Activated T-cell treated with anti-CD3 and anti-CD28 coated beads, Interleukin-2, amount 50 U/mL, for 4 hours (primary cell): Measurements from ENCODE around the gene TCERG1. TPM values are rescaled to one million over a fixed set of nuclear protein-coding genes. Genes with fewer than 3 reads are reported as not detected.

Experiments used
- ATAC-seq, 2 donors: fragments of 200-7000 bp; cut with Tn5 transposase; one replicate each; pipeline ENCODE4 v1.10.0; 2021
- DNase-seq: peaks from one replicate; pipeline ENCODE4 v3.0.0-alpha.2; 2020
- H3K27me3 Mint-ChIP-seq: one replicate; pipeline ENCODE4 v1.8.0; 2021; ENCODE audit warnings: low read depth, mixed read lengths
- H3K36me3 Mint-ChIP-seq: one replicate; pipeline ENCODE4 v1.8.0; 2022; ENCODE audit warnings: mixed read lengths; ENCODE audit not compliant: insufficient read depth
- H3K4me1 Mint-ChIP-seq: one replicate; pipeline ENCODE4 v1.8.0; 2021; ENCODE audit warnings: low read depth, mixed read lengths
- H3K4me3 Mint-ChIP-seq: one replicate; pipeline ENCODE4 v1.8.0; 2021; ENCODE audit warnings: mild to moderate bottlenecking, moderate library complexity, mixed read lengths
- H3K9me3 Mint-ChIP-seq: one replicate; pipeline ENCODE4 v1.8.0; 2021; ENCODE audit warnings: mixed read lengths
- total RNA-seq, 3 donors: library from RNA; stranded (reverse); gene quantifications; one replicate each; pipeline ENCODE4 v1.2.1, GENCODE V29; 2021

TCERG1 gene
- total RNA-seq, 3 donors from 2014 or later = 128 to 147 (median 132) TPM

DNA sequence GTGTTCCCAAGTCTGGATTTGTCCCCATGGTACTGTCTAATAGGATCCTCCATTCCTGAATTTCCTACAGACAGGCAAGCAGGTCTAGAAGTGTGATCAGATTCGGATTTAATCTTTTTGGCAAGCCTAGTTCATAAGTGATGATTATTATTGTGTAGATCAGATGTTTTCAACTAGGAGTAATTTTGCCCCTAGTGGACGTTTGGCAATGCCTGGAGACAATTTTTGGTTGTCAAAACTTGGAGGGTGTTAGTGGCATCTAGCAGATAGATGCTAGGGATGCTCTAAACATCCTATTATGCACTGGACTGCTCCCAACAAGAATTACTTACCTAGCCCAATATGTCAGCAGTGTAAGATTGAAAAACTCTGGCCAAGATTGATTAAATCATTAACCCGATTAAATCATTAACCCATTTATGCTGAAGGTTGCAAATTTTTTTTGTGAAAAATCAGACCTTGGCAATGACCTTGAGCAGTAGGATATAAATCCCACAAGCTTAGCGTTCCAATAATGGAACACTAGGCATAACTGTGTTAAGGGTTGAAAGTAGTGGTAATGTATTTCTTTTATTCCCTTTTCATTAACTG is 28.2 kb downstream of the TCERG1 start:
- H3K4me1 Mint-ChIP-seq = no peaks in the 10 kb centered on the region
- H3K27me3 Mint-ChIP-seq = no peaks in the 10 kb centered on the region
- no peak for ATAC-seq
- H3K9me3 Mint-ChIP-seq = no peaks in the 10 kb centered on the region
- peaks cover 53% of the 10 kb centered on the region for H3K36me3 Mint-ChIP-seq
- no peak overlapping the region for H3K4me3 Mint-ChIP-seq
- no peak for DNase-seq

- H3K4me1 Mint-ChIP-seq = no peaks in the 10 kb centered on the region
- H3K9me3 Mint-ChIP-seq = no peaks in the 10 kb centered on the region
- H3K36me3 Mint-ChIP-seq = peaks cover 50% of the 10 kb centered on the region
- ATAC-seq (no peak), DNase-seq (no peak)
- H3K4me3 Mint-ChIP-seq = no peak overlapping the region
- H3K27me3 Mint-ChIP-seq = no peaks in the 10 kb centered on the region
Measured at GRCh38 chr5:146475906-146476305, 28.8 kb downstream of the TCERG1 start.

DNA sequence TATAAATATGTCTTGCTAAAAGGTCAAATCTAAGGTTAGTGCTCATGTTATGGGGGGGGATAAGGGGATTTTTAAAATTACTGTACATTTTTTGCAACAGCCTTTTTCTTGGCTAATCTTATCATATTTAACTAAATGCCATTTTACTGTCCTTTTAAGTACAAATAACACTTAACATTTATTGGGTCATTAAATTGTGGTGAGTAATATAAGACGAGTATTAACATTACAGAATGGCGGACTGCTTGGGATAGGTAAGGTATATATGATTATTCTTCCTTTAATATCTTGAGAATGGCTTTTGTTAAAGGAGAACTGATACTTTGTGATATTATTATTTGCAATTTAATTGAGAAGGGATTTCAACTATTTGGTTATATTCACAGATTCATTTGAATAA is 35.6 kb downstream of the TCERG1 start:
- Mint-ChIP-seq H3K27me3 (no peaks in the 10 kb centered on the region), H3K36me3 (peaks cover 52% of the 10 kb centered on the region), H3K4me1 (no peaks in the 10 kb centered on the region), H3K9me3 (no peaks in the 10 kb centered on the region), H3K4me3 (no peak overlapping the region)
- ATAC-seq (no peak), DNase-seq (no peak)

DNA sequence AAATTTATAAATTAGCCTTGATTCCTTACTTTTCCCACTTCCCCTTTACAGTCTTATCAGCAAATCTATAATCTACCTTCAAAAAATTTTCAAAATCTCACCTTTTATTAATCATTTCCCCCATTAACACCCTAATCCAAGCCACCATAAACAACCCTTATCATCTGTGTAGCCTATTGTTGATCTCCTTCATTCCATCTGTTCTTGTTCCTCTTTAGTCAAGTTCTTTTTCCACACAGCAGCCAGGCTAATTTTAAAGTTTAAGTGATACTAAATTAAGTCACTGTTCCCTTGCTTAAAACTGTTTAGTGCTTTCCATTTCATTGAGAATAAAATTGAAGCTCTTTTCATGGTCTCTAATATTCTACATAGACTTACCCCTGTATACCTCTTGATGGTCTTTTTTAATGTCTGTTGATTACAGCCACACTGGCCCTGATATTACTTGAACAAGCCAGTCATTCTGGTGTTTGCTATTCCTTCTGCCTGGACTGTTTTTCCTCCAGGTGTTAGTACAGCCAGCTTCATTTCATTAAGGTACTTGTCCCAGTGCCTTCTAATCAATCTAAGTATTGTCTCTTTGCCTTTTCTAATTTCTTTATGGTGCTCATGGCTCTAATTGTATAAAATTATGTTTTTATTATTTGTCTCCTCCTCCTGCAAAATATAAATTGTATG is 37.7 kb downstream of the TCERG1 start:
- DNase-seq (no peak), ATAC-seq (no peak)
- Mint-ChIP-seq H3K36me3 (peaks cover 60% of the 10 kb centered on the region), H3K4me3 (no peak overlapping the region), H3K9me3 (no peaks in the 10 kb centered on the region), H3K27me3 (no peaks in the 10 kb centered on the region), H3K4me1 (no peaks in the 10 kb centered on the region)

DNA sequence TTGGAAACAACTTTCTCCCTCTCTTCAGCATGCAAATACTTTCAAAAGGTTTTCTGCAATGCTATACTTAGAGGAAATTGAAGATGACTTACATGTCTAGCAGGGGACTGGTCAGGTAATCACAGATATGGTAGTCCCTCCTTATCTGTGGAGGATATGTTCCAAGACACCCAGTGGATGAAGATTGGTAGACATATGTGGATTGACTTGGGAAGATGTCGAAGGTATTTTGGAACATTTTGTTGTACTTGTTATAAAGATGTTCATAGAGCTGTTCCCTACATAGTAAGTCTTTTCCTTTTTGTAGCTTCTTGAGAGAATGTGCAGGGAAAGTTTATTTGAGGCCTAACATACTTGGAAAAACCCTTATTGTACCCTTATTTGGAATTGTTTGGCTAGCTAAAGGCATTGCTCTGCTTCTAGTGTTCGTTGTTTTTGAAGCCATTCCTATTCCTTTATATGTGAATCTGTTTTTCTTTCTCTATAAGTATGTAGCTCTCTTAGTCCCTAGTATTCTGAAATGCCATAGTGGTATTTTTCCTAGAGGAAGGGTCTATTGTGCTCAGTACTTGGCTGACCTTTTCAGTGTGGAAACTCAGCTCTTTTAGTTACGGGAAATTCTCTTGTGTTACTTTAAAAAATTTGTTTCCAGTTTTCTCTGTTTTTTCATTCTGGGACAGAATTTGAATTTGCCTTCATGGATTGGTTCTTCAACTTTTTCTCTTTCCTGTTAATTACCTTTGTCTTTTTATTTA is 43.1 kb downstream of the TCERG1 start:
- ATAC-seq (no peak), DNase-seq (no peak)
- Mint-ChIP-seq H3K4me1 (no peaks in the 10 kb centered on the region), H3K36me3 (peaks cover 46% of the 10 kb centered on the region), H3K27me3 (no peaks in the 10 kb centered on the region), H3K4me3 (no peak overlapping the region), H3K9me3 (no peaks in the 10 kb centered on the region)

DNA sequence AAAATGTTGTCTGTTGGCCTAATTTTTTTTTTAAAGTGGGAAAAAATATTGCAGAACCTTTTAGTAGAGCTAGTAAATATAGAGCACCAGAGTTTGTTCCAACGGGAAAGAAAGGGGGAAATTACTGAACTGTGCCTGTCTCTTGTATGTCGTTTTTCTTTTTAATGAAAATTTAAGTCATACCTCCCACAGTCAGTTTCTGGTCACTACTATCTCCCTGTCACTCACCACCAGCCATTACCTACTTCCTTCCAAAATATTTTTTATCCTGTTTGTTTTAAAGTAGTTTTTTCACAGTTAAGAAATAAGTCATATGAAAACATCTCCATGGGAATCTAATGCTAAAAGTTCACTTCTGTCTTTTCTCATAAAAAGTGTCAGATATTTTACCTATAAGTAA is 47.5 kb downstream of the TCERG1 start:
- Mint-ChIP-seq H3K4me3 (no peak overlapping the region), H3K9me3 (no peaks in the 10 kb centered on the region), H3K36me3 (peaks cover 39% of the 10 kb centered on the region), H3K27me3 (no peaks in the 10 kb centered on the region), H3K4me1 (peaks cover 1% of the 10 kb centered on the region)
- ATAC-seq (no peak), DNase-seq (no peak)

DNA sequence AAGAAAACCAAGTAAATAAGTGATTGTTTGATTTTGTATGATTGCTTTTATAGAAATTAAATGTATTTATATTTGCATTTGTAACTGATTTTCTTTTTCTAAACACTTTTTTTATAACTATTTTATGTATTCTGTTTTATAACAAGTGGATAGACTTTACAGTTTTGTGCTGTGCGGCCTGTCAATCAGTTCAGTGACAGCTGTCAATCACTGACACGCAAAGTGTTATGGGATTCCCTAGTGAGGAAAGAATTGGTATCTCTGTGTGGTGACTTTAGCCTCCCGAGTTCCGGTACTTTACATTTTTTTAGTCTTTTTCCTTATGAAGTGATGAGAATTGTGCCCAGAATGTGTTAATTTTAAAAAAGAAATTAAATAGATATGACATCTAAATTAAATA is 52.5 kb downstream of the TCERG1 start:
- Mint-ChIP-seq H3K27me3 (no peaks in the 10 kb centered on the region), H3K9me3 (no peaks in the 10 kb centered on the region), H3K36me3 (peaks cover 34% of the 10 kb centered on the region), H3K4me3 (no peak overlapping the region), H3K4me1 (peaks cover 1% of the 10 kb centered on the region)
- DNase-seq (no peak), ATAC-seq (no peak)

DNA sequence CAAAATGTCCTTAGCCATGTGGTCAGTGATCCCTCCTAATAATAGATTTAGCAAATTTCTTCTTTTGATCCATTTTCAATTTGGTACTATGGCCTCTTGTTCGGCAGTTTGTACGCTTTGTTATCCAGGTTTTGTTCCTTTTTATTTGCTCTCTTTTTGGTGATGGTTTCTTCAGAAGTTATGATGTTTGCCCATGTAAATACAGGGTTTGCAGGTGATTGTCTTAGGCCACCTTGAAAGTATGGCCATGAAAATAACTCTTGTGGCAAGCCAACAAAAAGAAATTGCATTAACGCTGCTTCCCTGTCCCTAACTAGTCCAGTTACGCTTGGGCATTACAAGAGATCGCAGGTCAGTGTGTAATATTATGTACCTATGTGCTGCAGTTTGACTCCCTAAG is 60.3 kb downstream of the TCERG1 start:
- DNase-seq = no peak
- Mint-ChIP-seq H3K27me3 (no peaks in the 10 kb centered on the region), H3K9me3 (no peaks in the 10 kb centered on the region), H3K4me3 (no peak overlapping the region), H3K36me3 (peaks cover 55% of the 10 kb centered on the region), H3K4me1 (no peaks in the 10 kb centered on the region)
- no peak for ATAC-seq

DNA sequence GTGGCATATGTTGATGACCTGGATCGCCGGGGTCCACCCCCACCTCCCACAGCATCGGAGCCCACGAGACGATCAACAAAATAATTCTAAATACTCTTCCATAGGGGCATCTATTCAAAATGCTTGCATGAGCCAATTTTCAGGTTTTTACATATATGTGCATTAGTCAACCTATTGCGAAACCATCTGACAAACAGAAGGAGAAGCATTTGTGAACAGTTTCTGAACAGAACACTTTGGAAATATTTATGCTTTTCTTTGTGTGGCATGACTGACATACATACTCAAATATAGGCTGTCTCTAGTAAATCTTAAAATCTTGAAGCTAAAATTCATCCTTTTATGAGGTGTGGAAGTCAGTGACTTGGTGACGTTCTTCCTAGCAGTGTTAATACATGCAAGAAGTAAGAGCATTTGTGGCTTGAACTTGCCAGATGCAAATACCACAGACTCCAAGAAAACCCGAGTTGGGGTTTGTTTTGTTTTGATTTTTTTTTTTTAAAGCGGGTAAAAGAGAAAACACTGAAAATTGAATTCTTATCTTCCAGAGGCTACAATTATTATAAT is 63.5 kb downstream of the TCERG1 start:
- ATAC-seq (no peak), DNase-seq (no peak)
- Mint-ChIP-seq H3K36me3 (peaks cover 38% of the 10 kb centered on the region), H3K9me3 (no peaks in the 10 kb centered on the region), H3K4me1 (no peaks in the 10 kb centered on the region), H3K27me3 (no peaks in the 10 kb centered on the region), H3K4me3 (no peak overlapping the region)

GRCh38 chr5:146513462-146513861 is 66.3 kb downstream of the TCERG1 start:
- DNase-seq (no peak), ATAC-seq (no peak)
- Mint-ChIP-seq H3K4me1 (no peaks in the 10 kb centered on the region), H3K36me3 (peaks cover 21% of the 10 kb centered on the region), H3K4me3 (no peak overlapping the region), H3K9me3 (no peaks in the 10 kb centered on the region), H3K27me3 (no peaks in the 10 kb centered on the region)

DNA sequence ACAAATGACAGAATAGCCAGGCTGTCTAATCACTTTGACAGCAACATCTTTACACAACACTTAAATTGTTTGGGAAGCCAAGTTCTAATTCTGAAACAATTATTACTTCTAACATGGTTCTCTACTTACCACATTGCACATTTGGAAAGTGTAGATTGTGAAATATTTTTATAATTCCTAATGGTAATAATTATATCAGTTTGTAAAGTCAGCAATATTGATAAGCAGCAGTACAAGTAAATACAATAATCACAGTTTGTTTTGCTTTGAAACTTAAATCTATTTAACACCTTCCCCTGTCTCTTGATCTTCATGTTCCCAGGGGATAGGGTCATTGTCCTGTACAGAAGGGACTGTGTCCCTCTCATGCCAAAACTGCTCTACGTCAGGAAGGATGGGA is 67.4 kb downstream of the TCERG1 start:
- no peak overlapping the region for H3K4me3 Mint-ChIP-seq
- ATAC-seq (no peak), DNase-seq (no peak)
- no peaks in the 10 kb centered on the region for H3K9me3 Mint-ChIP-seq
- no peaks in the 10 kb centered on the region for H3K4me1 Mint-ChIP-seq
- H3K27me3 Mint-ChIP-seq = peaks cover 6% of the 10 kb centered on the region
- H3K36me3 Mint-ChIP-seq = peaks cover 21% of the 10 kb centered on the region

- Mint-ChIP-seq H3K36me3 (peaks cover 14% of the 10 kb centered on the region), H3K27me3 (peaks cover 8% of the 10 kb centered on the region), H3K9me3 (no peaks in the 10 kb centered on the region), H3K4me1 (no peaks in the 10 kb centered on the region), H3K4me3 (no peak overlapping the region)
- no peak for DNase-seq
- ATAC-seq = no peak
Measured at GRCh38 chr5:146515473-146516150, 68.5 kb downstream of the TCERG1 start.

GRCh38 chr5:146516151-146516475 is 69.0 kb downstream of the TCERG1 start, which contains the start of gene GPR151:
Gene GPR151 (minus strand): TSS chr5:146516190. CDS start chr5:146516113, 77 bp downstream.
- no peak within 1 kb of the TSS for H3K4me3 Mint-ChIP-seq
- H3K4me1 Mint-ChIP-seq = no peaks in the 10 kb centered on the region
- H3K9me3 Mint-ChIP-seq = no peaks in the 10 kb centered on the region
- H3K27me3 Mint-ChIP-seq = peaks cover 8% of the 10 kb centered on the region
- ATAC-seq (no peak), DNase-seq (no peak)
- peaks cover 9% of the 10 kb centered on the region for H3K36me3 Mint-ChIP-seq

DNA sequence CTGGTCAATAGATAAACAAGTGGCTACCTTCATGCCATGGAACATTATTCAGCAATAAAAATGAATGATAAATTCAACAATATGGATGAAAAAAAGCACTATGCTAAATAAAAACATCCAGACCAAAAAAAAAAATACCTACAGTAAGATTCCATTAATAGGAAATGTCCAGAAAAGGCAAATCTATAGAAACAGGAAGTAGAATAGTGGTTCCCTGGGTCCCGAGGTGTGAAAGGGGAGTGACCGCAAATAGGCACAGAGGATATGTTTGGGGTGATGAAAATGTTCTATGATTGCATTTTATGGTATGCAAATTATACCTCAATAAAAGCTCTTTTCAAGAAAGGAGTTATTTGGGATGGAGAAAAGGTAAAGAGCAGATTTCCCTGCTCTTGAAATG is 72.4 kb downstream of the TCERG1 start:
- H3K27me3 Mint-ChIP-seq = peaks cover 16% of the 10 kb centered on the region
- no peaks in the 10 kb centered on the region for H3K36me3 Mint-ChIP-seq
- H3K9me3 Mint-ChIP-seq = no peaks in the 10 kb centered on the region
- no peak for ATAC-seq
- H3K4me3 Mint-ChIP-seq = no peak overlapping the region
- DNase-seq = no peak
- H3K4me1 Mint-ChIP-seq = no peaks in the 10 kb centered on the region
